GM18502 (cell line): Measurements from ENCODE around the gene GPR142.
A peak's percentile ranks its signal among the peaks of the same experiment; 100 is the strongest.

Experiments used
- ATAC-seq: cut with Tn5 transposase; IDR thresholded peaks from one replicate; pipeline ENCODE4 v1.9.1; 2021; ENCODE audit warnings: mild to moderate bottlenecking; ENCODE audit not compliant: unreplicated experiment, poor library complexity

GPR142 gene

DNA sequence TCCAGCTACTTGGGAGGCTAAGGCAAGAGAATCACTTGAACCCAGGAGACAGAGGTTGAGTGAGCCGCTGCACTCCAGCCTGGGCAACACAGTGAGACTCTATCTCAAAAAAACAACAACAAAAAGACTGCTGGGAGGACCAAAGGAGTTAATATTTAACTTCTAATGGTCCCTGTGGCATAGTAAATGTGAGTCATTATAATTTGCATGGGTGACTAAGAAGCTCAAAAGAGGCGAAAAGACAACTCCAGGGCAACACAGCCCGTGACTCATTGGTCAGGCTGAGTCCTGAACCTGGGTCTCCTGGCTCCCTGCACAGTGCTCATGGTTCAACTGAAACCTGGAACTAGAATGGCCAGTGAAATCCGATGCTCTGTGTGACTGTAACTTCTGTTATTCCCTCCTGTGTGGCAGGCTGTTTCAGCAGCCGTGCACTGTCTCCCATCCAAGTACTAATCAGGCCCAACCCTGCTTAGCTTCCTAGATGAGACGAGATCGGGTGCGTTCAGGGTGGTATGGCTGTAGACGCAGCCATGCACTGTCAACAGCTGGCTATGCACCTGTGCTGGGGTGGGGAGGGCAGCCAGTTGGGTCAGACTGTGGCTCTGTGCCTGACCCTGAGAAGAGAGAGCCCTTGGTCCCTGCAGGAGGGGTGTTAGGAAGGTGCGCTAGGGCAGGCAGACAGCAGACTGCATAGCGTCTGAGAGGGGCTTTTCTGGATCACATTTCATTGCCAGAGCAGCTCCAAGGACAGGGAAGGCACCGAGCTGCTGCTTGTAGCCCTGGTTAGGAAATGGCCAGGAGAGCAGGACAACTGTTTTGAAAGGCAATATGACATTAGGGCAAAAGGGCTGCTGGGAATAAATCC is 50.1 kb downstream of the GPR142 start:
- peak; percentile 62 for ATAC-seq

DNA sequence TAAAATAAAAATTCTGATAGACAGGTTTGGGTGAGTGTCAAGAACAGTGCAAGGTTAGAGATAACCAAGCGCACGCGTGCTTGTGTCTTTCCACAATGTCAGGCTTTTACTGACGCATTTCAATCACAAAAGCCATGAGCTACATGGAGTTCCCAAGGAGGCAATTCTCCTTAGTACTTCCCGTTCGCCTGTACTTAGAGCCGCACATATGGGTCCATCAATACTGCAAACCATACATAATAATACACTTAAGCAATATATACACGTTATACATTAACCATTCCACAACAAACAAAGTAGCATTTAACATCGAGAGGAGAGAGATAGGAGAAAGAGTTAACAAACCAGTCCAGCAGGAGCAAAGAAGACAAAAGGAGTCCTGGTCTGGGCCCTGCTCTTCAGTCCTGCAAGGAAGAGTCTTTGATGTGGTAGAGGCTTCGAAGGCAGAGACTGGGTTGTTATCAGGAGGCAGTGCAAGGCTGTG is 52.7 kb downstream of the GPR142 start:
- ATAC-seq: no peak
